Cortex of kidney (tissue), 1 donor: Measurements from ENCODE around the gene PLEKHN1.

Source experiments
- DNase-seq: peaks from one replicate; lab custom pipeline; 2025; lab: John Stamatoyannopoulos, UW

PLEKHN1 gene

DNA sequence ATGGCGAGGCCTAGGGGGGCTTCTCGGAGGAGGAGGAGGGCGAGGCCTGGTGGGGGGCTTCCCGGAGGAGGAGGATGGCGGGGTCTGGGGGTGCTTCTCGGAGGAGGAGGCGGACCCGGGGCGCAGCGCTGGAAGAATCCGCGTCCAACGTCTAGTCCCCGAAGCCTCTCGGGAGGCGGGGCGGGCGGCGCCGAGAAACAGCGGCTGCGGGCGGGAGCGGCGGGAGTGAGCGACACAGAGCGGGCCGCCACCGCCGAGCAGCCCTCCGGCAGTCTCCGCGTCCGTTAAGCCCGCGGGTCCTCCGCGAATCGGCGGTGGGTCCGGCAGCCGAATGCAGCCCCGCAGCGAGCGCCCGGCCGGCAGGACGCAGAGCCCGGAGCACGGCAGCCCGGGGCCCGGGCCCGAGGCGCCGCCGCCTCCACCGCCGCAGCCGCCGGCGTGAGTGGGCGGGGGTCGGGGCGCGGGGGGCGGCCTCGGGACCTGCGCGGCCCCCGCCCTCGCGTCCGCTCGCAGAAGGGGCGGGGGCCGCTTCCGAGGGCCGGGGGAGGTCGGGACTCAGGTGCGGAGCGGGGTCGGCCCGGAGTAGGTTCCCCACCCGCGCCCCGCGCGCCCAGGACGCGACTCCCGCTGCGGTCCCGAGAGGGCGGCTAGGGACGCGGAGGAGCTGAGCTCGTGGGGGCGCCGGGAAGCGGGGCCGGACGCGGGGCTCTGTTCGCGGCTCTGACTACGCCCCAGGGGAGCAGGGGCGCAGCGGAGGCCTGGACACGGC is 5.7 kb upstream of the PLEKHN1 start, which contains the start of gene KLHL17:
Gene KLHL17 (plus strand): TSS at position 222 of the 769 bp plus-strand sequence. CDS start 110 bp downstream, at position 332.
- no peak for DNase-seq

DNA sequence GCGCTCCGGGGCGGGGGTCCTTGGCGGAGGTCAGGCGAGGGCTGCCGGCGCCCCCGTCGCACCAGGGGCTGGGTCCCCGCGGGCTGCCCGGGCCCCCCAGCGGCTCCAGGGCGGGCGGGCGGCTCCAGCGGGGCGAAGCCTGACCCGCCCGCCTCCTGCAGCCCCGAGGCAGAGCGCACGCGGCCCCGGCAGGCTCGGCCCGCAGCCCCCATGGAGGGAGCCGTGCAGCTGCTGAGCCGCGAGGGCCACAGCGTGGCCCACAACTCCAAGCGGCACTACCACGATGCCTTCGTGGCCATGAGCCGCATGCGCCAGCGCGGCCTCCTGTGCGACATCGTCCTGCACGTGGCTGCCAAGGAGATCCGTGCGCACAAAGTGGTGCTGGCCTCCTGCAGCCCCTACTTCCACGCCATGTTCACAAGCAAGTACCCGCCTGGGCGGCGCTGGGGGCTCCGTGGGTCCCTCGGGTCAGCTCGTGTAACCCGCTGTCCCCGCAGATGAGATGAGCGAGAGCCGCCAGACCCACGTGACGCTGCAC is 5.1 kb upstream of the PLEKHN1 start:
- no peak for DNase-seq

DNA sequence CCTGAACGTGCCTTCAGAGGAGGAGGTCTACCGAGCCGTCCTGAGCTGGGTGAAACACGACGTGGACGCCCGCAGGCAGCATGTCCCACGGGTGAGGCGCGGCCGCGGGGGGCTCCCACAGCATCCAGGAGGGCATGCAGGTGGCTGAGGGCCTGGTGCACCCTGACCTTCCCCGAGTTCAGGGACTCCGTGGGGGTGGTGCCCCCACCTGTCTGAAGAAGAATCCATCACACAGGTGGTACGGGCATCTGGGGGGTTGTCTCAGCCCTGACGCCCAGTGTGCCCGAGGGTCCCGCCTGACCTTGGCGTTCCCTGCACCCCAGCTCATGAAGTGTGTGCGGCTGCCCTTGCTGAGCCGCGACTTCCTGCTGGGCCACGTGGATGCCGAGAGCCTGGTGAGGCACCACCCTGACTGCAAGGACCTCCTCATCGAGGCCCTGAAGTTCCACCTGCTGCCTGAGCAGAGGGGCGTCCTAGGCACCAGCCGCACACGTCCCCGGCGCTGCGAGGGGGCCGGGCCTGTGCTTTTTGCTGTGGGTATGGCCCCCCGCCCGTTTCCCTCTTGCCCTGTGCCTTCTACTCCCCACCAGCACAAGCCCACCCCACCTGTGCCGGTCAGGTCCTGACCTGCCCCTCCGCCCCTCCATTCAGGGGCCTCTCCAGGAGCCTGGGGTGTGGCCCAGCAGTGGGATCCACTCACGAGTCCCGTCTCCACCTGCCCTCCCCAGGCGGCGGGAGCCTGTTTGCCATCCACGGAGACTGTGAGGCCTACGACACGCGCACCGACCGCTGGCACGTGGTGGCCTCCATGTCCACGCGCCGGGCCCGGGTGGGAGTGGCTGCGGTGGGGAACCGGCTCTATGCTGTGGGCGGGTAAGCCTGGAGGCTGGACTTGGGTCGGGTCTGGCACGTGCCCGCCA is 3.6 kb upstream of the PLEKHN1 start:
- no peak for DNase-seq

DNA sequence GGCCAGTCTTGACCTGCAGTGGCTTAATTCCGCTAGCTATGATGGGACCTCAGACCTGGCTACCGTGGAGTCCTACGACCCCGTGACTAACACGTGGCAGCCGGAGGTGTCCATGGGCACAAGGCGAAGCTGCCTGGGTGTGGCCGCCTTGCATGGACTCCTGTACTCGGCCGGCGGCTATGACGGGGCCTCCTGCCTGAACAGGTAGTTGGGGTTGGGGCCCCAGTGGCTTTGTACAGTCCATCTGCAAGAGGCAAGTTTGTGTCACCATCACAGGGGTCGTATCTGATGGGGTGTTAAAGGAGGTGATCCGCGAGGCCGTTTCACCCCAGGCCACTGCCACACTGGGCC is 3.0 kb upstream of the PLEKHN1 start:
- DNase-seq = no peak

DNA sequence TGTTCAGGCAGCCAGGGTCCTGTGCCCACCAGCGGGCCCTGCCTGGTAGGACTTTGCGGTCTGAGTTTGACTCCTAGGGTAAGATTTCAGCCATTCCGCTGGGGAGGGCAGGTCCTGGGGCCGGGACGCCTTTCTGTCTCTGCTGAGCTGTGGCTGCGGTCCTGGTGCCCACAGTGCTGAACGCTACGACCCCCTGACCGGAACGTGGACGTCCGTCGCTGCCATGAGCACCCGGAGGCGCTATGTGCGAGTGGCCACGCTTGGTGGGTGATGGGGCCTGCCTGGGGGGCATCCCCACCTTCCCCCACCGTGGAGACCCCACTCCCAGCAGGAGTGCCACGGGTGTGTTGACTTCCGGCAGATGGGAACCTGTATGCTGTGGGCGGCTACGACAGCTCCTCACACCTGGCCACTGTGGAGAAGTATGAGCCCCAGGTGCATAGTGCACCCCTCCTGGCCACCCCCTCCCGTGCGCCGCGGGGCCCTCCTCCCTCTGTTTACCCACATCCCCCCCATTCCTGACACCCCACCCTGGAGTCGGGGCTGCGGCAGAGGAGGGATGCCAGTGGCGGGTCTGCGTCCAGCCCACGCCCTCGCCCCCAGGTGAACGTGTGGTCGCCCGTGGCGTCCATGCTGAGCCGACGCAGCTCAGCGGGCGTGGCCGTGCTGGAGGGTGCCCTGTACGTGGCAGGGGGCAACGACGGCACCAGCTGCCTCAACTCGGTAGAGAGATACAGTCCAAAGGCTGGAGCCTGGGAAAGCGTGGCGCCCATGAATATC is 2.3 kb upstream of the PLEKHN1 start:
- no peak for DNase-seq

DNA sequence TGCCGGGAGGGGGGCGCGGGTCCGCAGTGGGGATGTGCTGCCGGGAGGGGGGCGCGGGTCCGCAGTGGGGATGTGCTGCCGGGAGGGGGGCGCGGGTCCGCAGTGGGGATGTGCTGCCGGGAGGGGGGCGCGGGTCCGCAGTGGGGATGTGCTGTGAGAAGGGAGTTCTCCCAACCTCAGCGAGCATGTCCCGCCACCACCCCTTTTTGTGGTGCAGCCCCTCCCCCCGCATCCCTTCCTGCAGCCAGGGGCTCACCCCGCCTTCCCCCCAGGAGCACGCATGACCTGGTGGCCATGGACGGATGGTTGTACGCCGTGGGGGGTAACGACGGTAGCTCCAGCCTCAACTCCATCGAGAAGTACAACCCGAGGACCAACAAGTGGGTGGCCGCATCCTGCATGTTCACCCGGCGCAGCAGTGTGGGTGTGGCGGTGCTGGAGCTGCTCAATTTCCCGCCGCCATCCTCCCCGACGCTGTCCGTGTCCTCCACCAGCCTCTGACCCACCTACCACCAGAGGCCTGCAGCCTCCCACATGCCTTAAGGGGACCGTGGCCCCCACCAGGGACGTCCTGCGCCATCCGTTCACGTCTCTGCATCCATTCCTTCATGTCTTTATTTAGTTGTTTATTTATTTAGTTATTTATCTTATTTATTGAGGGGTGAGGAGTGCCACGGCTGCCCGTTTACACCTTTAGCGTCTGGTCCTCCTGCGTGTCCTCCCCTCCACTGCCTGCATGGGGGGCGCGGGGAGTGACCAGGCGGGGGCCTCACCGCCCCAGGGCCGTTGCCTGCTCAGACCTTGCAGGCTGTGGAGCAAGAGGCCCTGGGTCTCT is 1.4 kb upstream of the PLEKHN1 start:
- DNase-seq = no peak

DNA sequence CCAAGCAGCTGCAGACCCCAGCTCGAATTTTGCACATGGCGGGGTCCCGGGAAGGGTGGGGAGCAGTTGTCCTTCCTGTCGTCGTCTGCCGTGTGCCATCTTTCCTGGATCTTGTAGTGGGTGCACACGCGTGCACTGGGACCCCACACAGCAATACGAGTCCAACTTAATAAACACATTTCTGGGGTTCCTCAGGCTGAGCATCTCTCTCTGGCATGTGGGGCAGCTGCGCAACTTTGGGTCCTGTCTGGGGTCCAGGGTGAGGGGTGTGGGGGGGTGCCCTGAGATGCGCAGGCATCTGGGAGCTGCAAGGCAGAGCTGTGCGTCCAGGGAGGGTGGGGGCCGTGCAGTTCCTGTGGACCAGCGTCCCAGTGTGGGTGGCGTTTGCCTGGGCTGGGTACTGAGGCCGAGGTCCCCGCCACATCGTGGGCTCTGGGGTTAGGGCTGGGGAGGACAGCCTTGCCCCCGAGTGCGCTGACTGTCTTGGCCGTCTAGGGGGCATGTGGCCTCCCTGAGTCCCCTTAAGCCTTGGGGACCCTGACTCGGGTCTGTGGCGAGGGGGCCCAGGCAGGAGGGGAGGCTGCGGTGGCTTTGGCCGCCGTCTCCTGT is 652 bp upstream of the PLEKHN1 start:
- DNase-seq = no peak

DNA sequence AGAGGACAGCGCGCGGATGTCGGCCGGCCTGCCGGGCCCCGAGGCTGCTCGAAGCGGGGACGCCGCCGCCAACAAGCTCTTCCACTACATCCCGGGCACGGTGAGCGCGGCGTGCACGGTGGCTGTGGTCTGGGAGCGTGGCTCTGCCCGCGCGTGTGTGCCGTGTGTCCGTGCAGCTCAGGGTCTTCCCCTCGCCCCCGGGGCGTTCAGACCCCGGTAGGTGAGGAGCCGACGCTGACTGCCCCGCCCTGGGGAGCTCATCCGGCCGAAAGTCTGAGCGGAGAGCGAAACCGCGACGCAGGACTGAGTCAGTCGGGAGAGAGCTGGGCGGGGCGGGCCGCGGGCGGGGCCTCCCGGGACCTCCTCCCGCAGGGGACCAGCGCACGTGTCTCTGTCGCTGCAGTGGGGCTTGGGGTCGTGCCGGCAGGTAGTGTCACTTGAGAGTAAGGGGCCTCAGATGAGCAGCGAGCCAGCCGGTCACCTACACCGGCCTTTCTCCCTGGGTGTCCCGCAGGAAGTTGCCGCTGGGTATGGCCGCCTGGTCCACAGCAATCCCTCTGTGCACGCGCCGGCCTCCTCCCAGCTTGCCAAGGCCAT is 520 bp downstream of the PLEKHN1 start:
- DNase-seq = no peak

DNA sequence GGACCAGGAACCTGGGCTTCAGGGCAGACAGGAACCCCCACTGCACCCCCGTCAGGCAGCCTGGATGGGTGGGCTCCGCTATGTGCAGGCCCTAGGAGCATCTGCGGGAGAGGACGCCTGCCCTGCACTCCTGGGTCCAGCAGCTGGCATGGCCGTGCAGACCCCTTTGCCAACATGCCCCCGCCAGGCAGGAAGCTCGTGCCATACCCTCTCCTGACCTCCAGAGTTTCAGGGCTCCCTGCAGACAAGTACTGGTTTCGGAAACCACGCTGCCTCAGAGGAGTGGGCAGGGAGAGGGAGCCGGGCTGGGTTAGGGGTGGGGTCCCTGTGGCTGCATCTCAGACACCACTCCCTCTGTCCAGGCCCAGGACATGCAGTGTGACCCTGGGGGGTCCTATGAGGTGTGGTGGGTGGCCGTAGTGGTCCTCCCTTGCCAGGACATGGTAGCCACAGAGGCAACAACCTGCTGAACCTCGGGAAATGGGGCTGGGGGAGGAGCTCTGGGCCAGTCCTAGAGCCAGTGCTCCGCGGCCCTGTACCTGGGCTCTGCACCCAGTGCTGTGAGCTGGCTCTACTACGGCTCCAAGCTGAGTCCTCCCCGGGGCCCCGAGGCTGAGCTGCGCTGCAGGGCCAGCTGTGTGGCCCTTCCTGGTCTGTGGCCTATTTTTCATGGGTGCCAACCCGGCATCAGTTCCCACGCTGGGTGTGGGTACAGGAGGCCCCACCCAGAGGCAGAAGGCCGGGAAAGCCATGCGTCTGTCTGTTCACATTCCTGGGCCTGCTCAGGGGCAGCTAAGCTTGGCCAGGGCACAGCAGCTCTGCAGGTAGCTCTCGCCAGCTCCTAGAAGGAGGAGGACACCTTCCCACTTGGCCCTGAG is 1.4 kb downstream of the PLEKHN1 start:
- no peak for DNase-seq

DNA sequence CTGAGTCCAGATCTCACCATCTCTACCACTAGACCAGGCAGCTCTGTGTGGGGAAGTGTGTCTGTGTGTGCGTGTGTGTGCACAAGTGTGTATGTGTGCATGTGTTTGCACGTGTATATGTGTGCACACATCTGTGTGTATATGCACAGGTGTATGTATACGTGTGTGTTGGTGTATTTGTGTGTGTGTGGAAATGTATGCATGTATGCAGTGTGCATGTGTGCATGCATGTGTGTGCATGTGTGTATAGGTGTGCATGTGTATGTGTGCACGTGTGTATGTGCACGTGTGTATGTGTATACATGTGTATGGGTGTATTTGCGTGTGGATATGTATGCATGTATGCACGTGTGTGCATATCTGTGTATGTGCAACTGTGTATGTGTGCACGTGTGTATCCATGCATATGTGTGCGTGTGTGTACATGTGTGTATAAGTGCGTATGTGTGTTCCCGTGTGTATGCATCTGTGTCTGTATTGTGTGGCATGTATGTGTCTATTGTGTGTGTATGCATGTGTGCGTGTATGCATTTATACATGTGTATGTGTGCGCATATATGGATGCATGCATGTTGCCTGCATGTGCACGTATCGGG is 3.1 kb downstream of the PLEKHN1 start:
- no peak for DNase-seq

DNA sequence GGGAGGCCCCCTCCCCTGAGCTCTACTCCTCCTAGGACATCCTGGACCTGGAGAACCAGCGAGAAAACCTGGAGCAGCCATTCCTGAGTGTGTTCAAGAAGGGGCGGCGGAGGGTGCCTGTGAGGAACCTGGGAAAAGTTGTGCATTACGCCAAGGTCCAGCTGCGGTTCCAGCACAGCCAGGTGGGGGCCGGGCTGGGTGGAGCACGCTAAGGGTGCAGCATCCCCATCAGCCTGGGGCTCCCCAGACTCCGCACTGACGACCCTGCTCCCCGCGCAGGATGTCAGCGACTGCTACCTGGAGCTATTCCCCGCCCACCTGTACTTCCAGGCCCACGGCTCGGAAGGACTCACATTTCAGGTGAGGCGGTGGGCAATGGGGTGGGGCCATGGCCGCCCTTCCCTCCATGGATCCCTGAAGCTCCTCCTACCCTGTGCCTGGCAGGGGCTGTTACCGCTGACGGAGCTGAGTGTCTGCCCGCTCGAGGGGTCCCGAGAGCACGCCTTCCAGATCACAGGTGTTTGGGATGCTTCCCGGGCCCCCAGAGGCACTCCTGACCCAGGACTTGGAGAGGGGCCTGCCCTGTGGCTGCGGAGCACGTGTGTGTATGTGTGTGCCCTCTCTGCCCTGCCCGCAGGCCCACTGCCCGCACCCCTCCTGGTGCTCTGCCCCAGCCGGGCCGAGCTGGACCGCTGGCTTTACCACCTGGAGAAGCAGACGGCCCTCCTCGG is 4.1 kb downstream of the PLEKHN1 start:
- no peak for DNase-seq

DNA sequence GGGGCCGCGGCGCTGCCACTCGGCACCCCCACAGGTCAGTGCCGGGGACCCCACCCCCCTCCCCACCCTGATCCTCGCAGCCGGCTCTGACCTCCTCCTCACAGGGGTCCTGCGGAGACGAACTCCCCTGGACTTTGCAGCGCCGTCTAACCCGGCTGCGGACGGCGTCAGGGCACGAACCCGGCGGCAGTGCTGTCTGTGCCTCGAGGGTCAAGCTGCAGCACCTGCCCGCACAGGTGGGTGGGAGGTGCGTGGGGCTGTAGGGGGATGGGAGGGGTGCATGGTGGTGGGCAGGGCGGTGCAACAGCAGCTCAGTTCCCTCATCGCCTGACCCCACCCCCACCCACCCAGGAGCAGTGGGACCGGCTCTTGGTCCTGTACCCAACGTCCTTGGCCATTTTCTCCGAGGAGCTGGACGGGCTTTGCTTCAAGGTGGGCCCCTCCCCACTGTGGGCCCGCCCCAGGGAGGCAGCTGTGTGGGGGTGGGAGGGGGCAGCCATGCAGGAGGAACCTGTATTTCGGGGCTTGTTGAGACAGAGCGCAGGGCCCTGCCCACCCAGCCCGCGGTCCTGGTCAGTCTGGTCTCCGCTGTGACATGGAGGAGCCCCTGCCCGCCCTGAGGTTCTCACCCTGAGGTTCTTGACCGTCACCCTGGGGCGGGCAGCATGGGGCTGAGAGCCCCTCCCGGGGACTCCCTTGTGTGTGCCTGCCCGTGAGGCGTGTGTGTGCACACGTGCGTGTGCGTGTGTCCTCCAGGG is 4.9 kb downstream of the PLEKHN1 start:
- DNase-seq = no peak

DNA sequence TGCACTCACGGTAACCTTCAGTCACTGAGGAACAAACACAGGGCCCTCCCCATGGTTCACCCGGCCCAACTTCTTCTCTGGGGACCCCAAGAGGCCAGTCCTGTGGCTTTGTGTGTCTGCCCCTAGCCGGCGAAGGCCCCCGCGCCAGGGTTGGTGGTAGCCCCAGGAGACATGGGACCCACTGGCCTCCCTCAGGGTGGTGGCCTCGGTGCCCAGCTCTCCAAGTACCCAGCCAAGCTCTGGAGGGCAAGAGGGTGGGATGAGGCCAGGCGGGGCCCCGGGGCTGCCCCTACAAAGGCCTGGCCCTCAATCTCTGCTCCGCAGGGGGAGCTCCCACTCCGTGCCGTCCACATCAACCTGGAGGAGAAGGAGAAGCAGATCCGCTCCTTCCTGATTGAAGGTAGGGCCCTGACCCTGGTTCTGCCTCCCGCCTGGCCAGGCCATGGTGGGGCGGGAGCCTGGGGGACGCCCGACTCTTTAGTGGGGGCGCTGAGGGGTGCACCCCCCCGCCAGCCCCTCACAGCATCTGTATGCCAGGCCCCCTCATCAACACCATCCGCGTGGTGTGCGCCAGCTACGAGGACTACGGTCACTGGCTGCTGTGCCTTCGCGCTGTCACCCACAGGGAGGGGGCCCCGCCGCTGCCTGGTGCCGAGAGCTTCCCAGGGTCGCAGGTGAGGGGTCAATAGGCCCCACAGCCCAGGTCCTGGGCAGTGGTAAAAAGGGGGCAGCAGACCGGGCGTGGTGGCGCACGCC is 5.6 kb downstream of the PLEKHN1 start:
- no peak for DNase-seq

DNA sequence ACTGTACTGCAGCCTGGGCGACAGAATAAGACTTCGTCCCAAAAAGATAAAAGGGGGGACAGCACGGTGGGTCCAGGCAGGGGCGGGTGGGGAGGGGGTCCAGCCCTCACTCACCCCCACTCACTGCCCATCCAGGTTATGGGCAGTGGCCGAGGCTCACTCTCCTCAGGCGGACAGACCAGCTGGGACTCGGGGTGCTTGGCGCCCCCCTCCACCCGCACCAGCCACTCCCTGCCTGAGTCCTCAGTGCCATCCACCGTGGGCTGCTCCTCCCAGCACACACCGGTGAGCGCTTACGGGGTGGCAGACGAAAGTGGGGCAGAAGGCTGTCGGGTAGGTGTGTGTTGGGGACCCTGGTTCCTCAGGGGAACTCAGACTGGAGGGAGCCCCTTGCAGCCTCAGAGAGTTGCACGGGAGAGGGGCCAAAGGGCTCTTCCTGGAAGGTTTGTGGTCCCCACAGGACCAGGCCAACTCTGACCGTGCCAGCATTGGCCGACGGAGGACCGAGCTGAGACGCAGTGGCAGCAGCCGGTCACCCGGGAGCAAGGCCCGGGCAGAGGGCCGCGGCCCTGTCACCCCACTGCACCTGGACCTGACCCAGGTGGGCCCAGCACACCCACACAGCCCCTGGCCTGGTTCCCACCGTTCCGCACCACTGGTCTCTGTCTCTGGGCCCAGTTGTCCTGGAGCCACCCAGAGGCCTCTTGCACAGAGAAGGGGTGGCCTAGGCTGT is 6.6 kb downstream of the PLEKHN1 start:
- no peak for DNase-seq

DNA sequence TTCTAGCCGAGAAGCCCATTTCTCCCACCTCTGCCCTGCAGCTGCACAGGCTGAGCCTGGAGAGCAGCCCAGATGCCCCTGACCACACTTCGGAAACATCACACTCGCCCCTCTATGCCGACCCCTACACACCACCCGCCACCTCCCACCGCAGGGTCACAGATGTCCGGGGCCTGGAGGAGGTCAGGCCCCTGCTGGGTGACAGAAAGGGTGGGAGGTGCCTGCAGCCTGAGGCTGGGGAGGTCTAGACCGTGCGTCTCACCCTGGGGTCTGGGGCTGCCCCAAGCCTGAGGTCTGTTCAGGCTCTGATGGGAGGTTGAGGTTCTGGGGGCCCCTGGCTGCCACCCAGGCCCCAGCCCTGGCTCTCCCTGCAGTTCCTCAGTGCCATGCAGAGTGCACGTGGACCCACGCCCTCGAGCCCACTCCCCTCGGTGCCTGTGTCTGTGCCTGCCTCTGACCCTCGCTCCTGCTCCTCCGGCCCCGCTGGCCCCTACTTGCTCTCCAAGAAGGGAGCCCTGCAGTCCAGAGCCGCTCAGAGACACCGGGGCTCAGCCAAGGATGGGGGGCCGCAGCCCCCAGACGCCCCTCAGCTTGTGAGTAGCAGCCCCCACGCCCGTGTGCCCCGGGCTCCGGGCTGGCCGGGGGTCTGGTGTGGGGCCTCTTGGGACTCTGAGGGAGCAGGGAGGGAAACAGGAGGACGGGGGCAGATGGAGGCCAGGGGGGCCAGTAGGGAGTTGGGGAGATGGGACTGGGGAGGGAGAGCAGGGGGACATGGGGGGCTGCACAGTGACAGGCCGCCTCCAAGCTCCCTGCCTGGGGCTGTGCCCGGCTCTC is 7.4 kb downstream of the PLEKHN1 start:
- no peak for DNase-seq
